Gastrocnemius medialis (tissue), 4 donors: ENCODE results near the gene MYO6. TPM values are rescaled to one million over a fixed set of nuclear protein-coding genes. Genes with fewer than 3 reads are reported as not detected.

Source experiments
- ATAC-seq, 2 donors: fragments of 150-250 bp; one replicate each; pipeline ENCODE4 v1.9.1; 2016
- DNase-seq, 2 donors: peaks; one replicate each; pipeline ENCODE4 v3.0.0-alpha.2; 2019
- H3K27ac ChIP-seq, 4 donors: fragments of 200-600 bp; sonication (generic); 1 replicate in 1 of 4; 2 replicates in 3 of 4; pipeline ENCODE4 v1.5.1; 2016 to 2018; ENCODE audit warnings: mild to moderate bottlenecking in 2 of 4, moderate library complexity in 1 of 4
- H3K27me3 ChIP-seq, 3 donors: fragments of 200-600 bp; sonication (generic) in 2 of 3; 1 replicate in 1 of 3; 2 replicates in 2 of 3; pipeline versions ENCODE4 v1.5.1 to v1.6.0; 2016 to 2019; ENCODE audit warnings: mild to moderate bottlenecking in 1 of 3, moderate library complexity in 1 of 3
- H3K36me3 ChIP-seq, 2 donors: fragments of 200-600 bp; sonication (generic) in 1 of 2; one replicate each; pipeline ENCODE4 v1.5.1; 2017 to 2018
- H3K4me1 ChIP-seq, 2 donors: fragments of 200-600 bp; sonication (generic) in 1 of 2; one replicate each; pipeline ENCODE4 v1.5.1; 2016 to 2017; ENCODE audit warnings: mild to moderate bottlenecking in 2 of 2
- H3K4me3 ChIP-seq, 4 donors: fragments of 200-600 bp; sonication (generic) in 3 of 4; 1 replicate in 1 of 4; 2 replicates in 3 of 4; pipeline ENCODE4 v1.5.1; 2016 to 2019; ENCODE audit warnings: mild to moderate bottlenecking in 2 of 4
- H3K9me3 ChIP-seq, 3 donors: fragments of 200-600 bp; sonication (generic) in 2 of 3; 1 replicate in 1 of 3; 2 replicates in 2 of 3; pipeline ENCODE4 v1.5.1; 2016 to 2019
- POLR2A ChIP-seq, 2 donors: fragments of 450-650 bp; IDR thresholded peaks; one replicate each; pipeline ENCODE4 v1.6.1; 2017; ENCODE audit warnings: antibody characterized with exemption in 2 of 2, mild to moderate bottlenecking in 2 of 2, moderate library complexity in 2 of 2
- in situ Hi-C, 4 donors: fragments of 200-750 bp; cut with MboI; loops; one replicate each; pipeline versions ENCODE4 v1.15.0 to v1.8.0; 2017; ENCODE audit warnings: low sequenced_read_pairs in 4 of 4
- intact Hi-C: fragments of 100-400 bp; cut with DNase I; formaldehyde crosslinking; loops from one replicate; pipeline ENCODE4 v1.15.1; 2023; ENCODE audit warnings: low total_unique reads
- total RNA-seq, 4 donors: library from RNA; depleted of rRNA; stranded (reverse); fragments of >200 nt; gene quantifications; one replicate each; pipeline versions ENCODE4 v1.1.0 to v1.2.3, GENCODE V29; 2016
- TF ChIP-seq, protein P1 (sequence below), 5 experiments: fragments of 450-650 bp in 3 of 5; fragments of 200-600 bp in 2 of 5; sonication (generic) in 2 of 5; IDR thresholded peaks in 4 of 5; conservative IDR thresholded peaks in 1 of 5; 1 replicate in 4 of 5; 2 replicates in 1 of 5; pipeline ENCODE4 v1.5.1; 2016 to 2019; ENCODE audit warnings: antibody characterized with exemption in 5 of 5, mild to moderate bottlenecking in 3 of 5, moderate library complexity in 3 of 5

Gene MYO6
- total RNA-seq, 4 donors from 2014 or later, result 1.6 to 7.9 (median 4.2) TPM

DNA sequence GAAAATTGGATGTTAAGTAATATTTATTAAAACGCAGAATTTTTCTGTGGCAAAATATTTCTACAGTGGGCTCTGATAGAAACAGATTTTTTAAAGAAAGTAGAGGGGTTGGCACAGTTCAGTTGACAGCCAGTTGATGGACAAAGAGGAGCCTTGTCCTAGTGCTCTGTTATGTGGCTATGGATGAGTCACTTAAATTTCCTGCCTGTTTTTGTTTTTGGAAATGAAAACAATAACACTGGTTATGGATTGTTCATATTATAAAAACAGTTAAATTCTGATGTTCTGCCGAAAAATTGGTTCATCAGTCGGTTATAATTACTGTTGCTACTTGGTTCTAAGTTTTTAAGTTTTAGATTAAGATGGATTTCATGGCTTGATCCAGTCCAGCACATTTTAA, 42.8 kb downstream of the MYO6 start:
- no peak overlapping the region for H3K27ac ChIP-seq
- no peak for TF ChIP-seq POLR2A (IDR thresholded peaks at IDR 0.05)
- TF ChIP-seq, protein P1, sequence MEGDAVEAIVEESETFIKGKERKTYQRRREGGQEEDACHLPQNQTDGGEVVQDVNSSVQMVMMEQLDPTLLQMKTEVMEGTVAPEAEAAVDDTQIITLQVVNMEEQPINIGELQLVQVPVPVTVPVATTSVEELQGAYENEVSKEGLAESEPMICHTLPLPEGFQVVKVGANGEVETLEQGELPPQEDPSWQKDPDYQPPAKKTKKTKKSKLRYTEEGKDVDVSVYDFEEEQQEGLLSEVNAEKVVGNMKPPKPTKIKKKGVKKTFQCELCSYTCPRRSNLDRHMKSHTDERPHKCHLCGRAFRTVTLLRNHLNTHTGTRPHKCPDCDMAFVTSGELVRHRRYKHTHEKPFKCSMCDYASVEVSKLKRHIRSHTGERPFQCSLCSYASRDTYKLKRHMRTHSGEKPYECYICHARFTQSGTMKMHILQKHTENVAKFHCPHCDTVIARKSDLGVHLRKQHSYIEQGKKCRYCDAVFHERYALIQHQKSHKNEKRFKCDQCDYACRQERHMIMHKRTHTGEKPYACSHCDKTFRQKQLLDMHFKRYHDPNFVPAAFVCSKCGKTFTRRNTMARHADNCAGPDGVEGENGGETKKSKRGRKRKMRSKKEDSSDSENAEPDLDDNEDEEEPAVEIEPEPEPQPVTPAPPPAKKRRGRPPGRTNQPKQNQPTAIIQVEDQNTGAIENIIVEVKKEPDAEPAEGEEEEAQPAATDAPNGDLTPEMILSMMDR (IDR thresholded peaks at IDR 0.05 in 4 of 5, conservative IDR thresholded peaks at IDR 0.05 in 1 of 5), result no peak
- H3K36me3 ChIP-seq, result no peaks in the 10 kb centered on the region
- DNase-seq, result no peak
- H3K4me3 ChIP-seq, result no peak overlapping the region
- in situ Hi-C loops (no loop called here), intact Hi-C loops (no loop called here)
- H3K4me1 ChIP-seq, result peaks cover 3 to 8% of the 10 kb centered on the region in 2 donors
- H3K9me3 ChIP-seq, result no peaks in the 10 kb centered on the region
- no peaks in the 10 kb centered on the region for H3K27me3 ChIP-seq
- no peak for ATAC-seq

DNA sequence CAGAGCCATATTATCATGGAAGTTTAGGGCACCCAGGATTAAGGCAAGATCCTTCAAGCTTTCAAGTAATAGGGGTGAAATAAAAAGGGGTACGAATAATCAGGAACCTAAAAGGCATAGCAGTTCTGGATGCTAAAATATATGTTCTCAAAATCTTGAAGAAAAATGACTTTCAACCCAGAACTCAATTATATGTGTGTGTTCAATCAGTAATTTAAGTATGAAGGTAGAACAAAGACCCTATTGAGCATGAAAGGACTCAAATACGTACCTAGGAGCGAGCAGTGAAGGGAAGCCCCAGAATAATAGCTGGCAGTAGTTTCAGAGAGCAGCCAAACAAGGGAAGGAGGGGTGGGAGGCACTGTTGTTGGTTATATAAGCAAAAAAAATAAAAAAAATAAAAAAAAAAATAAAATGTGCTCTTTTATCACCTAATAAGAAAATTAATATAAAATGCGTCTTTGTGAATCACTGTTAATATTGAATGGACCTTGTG, 45.4 kb downstream of the MYO6 start:
- Histone ChIP-seq H3K4me1 (peaks cover 3 to 8% of the 10 kb centered on the region in 2 donors), H3K9me3 (no peaks in the 10 kb centered on the region), H3K27ac (no peak overlapping the region), H3K4me3 (no peak overlapping the region), H3K36me3 (no peaks in the 10 kb centered on the region), H3K27me3 (no peaks in the 10 kb centered on the region)
- DNase-seq, result no peak
- ATAC-seq, result no peak
- no peak for TF ChIP-seq POLR2A (IDR thresholded peaks at IDR 0.05)
- TF ChIP-seq, protein P1 (IDR thresholded peaks at IDR 0.05 in 4 of 5, conservative IDR thresholded peaks at IDR 0.05 in 1 of 5), result no peak
- intact Hi-C loops (no loop called here), in situ Hi-C loops (no loop called here)

DNA sequence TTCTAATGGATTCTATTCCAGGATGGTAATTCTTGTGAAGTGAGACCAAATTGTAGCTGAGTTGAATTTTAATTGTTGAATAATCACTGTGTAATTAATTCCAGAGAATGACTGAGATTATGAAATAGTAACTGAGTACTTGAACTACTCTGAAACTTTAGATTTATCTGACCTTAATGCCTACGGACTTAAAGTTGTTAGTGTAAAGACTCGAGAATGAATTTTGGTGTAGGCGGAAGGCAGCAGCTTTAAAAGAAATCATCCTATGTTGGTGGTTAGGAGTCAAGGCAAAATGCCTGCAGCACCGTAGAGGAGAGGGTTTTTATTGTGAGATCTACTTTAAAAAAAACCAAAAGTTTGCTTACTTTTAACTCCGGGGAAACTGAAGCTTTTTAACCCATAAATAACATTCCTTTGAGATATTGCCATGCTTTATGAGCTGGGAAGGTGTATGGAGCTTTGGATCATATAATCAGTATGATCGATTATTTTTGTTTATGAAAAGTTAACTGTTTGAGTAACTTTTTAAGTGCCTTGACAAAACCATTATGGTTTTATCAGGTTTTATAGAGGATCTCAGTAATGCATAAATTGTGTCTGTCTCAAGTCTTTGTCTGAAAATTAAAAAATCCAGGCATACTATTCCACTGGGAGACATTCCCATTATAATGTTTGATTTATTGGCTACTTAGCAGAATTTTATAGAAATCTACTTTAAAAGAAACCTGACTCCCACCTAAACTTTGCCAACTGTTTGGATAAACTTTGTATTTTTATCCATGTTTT, 46.1 kb downstream of the MYO6 start:
- H3K9me3 ChIP-seq, result no peaks in the 10 kb centered on the region
- H3K4me3 ChIP-seq, result no peak overlapping the region
- intact Hi-C loops, result no loop called here
- DNase-seq (no peak), ATAC-seq (no peak)
- H3K36me3 ChIP-seq, result no peaks in the 10 kb centered on the region
- no peaks in the 10 kb centered on the region for H3K27me3 ChIP-seq
- peaks cover 3 to 8% of the 10 kb centered on the region in 2 donors for H3K4me1 ChIP-seq
- in situ Hi-C loops, result no loop called here
- no peak overlapping the region for H3K27ac ChIP-seq
- TF ChIP-seq, protein P1 (IDR thresholded peaks at IDR 0.05 in 4 of 5, conservative IDR thresholded peaks at IDR 0.05 in 1 of 5), result no peak
- no peak for TF ChIP-seq POLR2A (IDR thresholded peaks at IDR 0.05)

DNA sequence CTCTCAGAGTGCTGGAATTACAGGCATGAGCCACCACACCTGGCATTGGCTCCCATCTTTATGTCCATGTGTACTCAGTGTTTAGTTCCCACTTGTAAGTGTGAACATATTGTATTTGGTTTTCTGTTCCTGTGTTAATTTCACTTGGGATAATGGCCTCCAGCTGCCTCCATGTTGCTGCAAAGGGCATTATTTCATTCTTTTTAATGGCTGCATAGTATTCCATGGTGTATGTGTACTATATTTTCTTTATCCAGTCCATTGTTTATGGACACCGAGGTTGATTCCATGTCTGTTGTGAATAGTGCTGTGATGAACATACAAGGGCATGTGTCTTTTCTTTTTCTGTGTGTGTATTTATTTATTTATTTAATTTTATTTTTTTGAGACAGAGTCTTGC, 47.7 kb downstream of the MYO6 start:
- Histone ChIP-seq H3K4me1 (peaks cover 3 to 8% of the 10 kb centered on the region in 2 donors), H3K36me3 (no peaks in the 10 kb centered on the region), H3K27me3 (no peaks in the 10 kb centered on the region), H3K9me3 (no peaks in the 10 kb centered on the region), H3K4me3 (no peak overlapping the region), H3K27ac (no peak overlapping the region)
- in situ Hi-C loops (no loop called here), intact Hi-C loops (no loop called here)
- DNase-seq, result no peak
- TF ChIP-seq, protein P1 (IDR thresholded peaks at IDR 0.05 in 4 of 5, conservative IDR thresholded peaks at IDR 0.05 in 1 of 5), result no peak
- TF ChIP-seq POLR2A (IDR thresholded peaks at IDR 0.05), result no peak
- ATAC-seq, result no peak
